GM18907 (cell line): Measurements from ENCODE around the gene LBHD2.

ENCODE experiments used
- ATAC-seq: cut with Tn5 transposase; IDR thresholded peaks from one replicate; pipeline ENCODE4 v1.9.1; 2021; ENCODE audit warnings: mild to moderate bottlenecking, moderate library complexity; ENCODE audit not compliant: unreplicated experiment

The LBHD2 gene

GRCh38 chr14:103130017-103130764 lies 46.2 kb downstream of the LBHD2 start:
- ATAC-seq = no peak

- ATAC-seq = no peak
Observed at GRCh38 chr14:103130965-103131364, 47.0 kb downstream of the LBHD2 start.

GRCh38 chr14:103131580-103131979 lies 47.6 kb downstream of the LBHD2 start:
- no peak for ATAC-seq

GRCh38 chr14:103132381-103133209 lies 48.6 kb downstream of the LBHD2 start:
- ATAC-seq = no peak

GRCh38 chr14:103133210-103134140 lies 49.5 kb downstream of the LBHD2 start:
- ATAC-seq = no peak

- ATAC-seq = no peak
Observed at GRCh38 chr14:103134405-103134804, 50.4 kb downstream of the LBHD2 start.

- no peak for ATAC-seq
Observed at GRCh38 chr14:103134919-103135318, 50.9 kb downstream of the LBHD2 start.

- no peak for ATAC-seq
Observed at GRCh38 chr14:103135333-103136260, 51.6 kb downstream of the LBHD2 start.

GRCh38 chr14:103136388-103137271 lies 52.6 kb downstream of the LBHD2 start:
- no peak for ATAC-seq

GRCh38 chr14:103137689-103138300 lies 53.8 kb downstream of the LBHD2 start:
- ATAC-seq = no peak

- ATAC-seq = no peak
Observed at GRCh38 chr14:103138301-103139131, 54.5 kb downstream of the LBHD2 start.

- ATAC-seq = no peak
Observed at GRCh38 chr14:103139132-103140025, 55.4 kb downstream of the LBHD2 start.
